Measurements from ENCODE around the gene CASP4.

DNA sequence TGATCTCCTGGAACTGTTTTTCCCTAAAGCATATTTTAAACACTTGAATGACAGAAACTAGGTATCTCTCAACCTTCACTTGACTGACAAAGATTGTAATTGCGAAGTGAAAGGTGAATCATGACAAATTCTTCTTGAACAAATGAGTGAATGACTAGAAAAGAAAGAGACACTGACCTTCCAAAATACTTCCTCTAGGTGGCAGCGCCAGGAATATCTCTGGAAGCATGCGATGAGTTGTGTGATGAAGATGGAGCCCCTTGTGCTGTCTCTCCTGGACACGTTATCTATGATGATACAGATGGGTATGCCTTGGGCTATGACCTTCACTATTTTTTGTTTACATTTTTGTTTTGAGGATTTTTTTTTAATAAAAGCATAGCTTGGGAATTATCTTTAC lies 63.1 kb downstream of the CASP4 start:
- TF ChIP-seq, protein P1, sequence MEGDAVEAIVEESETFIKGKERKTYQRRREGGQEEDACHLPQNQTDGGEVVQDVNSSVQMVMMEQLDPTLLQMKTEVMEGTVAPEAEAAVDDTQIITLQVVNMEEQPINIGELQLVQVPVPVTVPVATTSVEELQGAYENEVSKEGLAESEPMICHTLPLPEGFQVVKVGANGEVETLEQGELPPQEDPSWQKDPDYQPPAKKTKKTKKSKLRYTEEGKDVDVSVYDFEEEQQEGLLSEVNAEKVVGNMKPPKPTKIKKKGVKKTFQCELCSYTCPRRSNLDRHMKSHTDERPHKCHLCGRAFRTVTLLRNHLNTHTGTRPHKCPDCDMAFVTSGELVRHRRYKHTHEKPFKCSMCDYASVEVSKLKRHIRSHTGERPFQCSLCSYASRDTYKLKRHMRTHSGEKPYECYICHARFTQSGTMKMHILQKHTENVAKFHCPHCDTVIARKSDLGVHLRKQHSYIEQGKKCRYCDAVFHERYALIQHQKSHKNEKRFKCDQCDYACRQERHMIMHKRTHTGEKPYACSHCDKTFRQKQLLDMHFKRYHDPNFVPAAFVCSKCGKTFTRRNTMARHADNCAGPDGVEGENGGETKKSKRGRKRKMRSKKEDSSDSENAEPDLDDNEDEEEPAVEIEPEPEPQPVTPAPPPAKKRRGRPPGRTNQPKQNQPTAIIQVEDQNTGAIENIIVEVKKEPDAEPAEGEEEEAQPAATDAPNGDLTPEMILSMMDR (IDR thresholded peaks at IDR 0.05 in 2 of 3, conservative IDR thresholded peaks at IDR 0.05 in 1 of 3; ENCODE audit: borderline replicate concordance in 1 of 3, insufficient read depth in 1 of 3, low read depth in 2 of 3, low read length in 2 of 3): peak; percentile 8 to 54 (median 35); a peak in 4 of 6 replicates
- TF ChIP-seq, protein P2, sequence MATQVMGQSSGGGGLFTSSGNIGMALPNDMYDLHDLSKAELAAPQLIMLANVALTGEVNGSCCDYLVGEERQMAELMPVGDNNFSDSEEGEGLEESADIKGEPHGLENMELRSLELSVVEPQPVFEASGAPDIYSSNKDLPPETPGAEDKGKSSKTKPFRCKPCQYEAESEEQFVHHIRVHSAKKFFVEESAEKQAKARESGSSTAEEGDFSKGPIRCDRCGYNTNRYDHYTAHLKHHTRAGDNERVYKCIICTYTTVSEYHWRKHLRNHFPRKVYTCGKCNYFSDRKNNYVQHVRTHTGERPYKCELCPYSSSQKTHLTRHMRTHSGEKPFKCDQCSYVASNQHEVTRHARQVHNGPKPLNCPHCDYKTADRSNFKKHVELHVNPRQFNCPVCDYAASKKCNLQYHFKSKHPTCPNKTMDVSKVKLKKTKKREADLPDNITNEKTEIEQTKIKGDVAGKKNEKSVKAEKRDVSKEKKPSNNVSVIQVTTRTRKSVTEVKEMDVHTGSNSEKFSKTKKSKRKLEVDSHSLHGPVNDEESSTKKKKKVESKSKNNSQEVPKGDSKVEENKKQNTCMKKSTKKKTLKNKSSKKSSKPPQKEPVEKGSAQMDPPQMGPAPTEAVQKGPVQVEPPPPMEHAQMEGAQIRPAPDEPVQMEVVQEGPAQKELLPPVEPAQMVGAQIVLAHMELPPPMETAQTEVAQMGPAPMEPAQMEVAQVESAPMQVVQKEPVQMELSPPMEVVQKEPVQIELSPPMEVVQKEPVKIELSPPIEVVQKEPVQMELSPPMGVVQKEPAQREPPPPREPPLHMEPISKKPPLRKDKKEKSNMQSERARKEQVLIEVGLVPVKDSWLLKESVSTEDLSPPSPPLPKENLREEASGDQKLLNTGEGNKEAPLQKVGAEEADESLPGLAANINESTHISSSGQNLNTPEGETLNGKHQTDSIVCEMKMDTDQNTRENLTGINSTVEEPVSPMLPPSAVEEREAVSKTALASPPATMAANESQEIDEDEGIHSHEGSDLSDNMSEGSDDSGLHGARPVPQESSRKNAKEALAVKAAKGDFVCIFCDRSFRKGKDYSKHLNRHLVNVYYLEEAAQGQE (IDR thresholded peaks at IDR 0.05; ENCODE audit: low read depth): no peak
- no peak for TF ChIP-seq SIN3A (IDR thresholded peaks at IDR 0.05; ENCODE audit: low read depth)
